IMR-90 (cell line): ENCODE results near the gene PLXND1. TPM values are rescaled to one million over a fixed set of nuclear protein-coding genes. Genes with fewer than 3 reads are reported as not detected.

Experiments used
- ATAC-seq: fragments of 200-7000 bp; cut with Tn5 transposase; 2 replicates; pipeline ENCODE4 v1.9.1; 2020; ENCODE audit warnings: low read depth, mild to moderate bottlenecking, moderate library complexity
- BruUV-seq: library from RNA; stranded (reverse); fragments of 400-500 nt; replicated peaks from 2 replicates; lab custom pipeline; 2021; lab: Mats Ljungman, UMichigan
- CTCF ChIA-PET: fragments of 300-600 bp; formaldehyde crosslinking; extraction: SDS; loops from one replicate; lab custom pipeline; 2021; ENCODE audit warnings: antibody characterized with exemption; lab: Yijun Ruan, JAX
- POLR2A ChIA-PET: fragments of 300-600 bp; sonication (Branson Sonifier 250); formaldehyde crosslinking; loops from one replicate; lab custom pipeline; 2022; ENCODE audit warnings: antibody characterized with exemption; ENCODE audit not compliant: unreplicated experiment; lab: Charles Lee
- DNase-seq: peaks from one replicate; pipeline ENCODE4 v3.0.0; 2013
- H2AFZ ChIP-seq: replicated peaks from 2 replicates; pipeline ENCODE3; 2013; ENCODE audit warnings: low read length, mild to moderate bottlenecking; ENCODE audit not compliant: poor library complexity
- H2AK5ac ChIP-seq: 2 replicates; pipeline ENCODE4 v1.6.1; 2013; ENCODE audit warnings: low read depth, low read length, inconsistent platforms
- H2AK9ac ChIP-seq: replicated peaks from 2 replicates; pipeline ENCODE3; 2013; ENCODE audit warnings: mild to moderate bottlenecking, low read depth, low read length, moderate library complexity; ENCODE audit not compliant: poor library complexity
- H2BK120ac ChIP-seq: 2 replicates; pipeline ENCODE4 v1.6.1; 2013; ENCODE audit warnings: low read depth, low read length, inconsistent platforms
- H2BK15ac ChIP-seq: 3 replicates; pipeline ENCODE4 v1.6.1; 2013; ENCODE audit warnings: low read depth, low read length, inconsistent platforms
- H2BK20ac ChIP-seq: 2 replicates; pipeline ENCODE4 v1.6.1; 2013; ENCODE audit warnings: low read depth, mild to moderate bottlenecking, inconsistent platforms, low read length, moderate library complexity
- H2BK5ac ChIP-seq: 2 replicates; pipeline ENCODE4 v1.6.1; 2013; ENCODE audit warnings: mild to moderate bottlenecking, low read depth, low read length, inconsistent platforms; ENCODE audit not compliant: poor library complexity, severe bottlenecking
- H3K14ac ChIP-seq: replicated peaks from 2 replicates; pipeline ENCODE4 v1.6.1; 2013; ENCODE audit warnings: low read depth, low read length, inconsistent platforms
- H3K18ac ChIP-seq: 2 replicates; pipeline ENCODE4 v1.6.1; 2013; ENCODE audit warnings: low read depth, low read length, control low read depth
- H3K23ac ChIP-seq: 2 replicates; pipeline ENCODE4 v1.6.1; 2013; ENCODE audit warnings: low read depth, low read length, inconsistent platforms
- H3K27ac ChIP-seq: 2 replicates; pipeline ENCODE4 v1.5.1; 2013; ENCODE audit warnings: mild to moderate bottlenecking, control low read depth, low read length; ENCODE audit not compliant: insufficient read depth
- H3K27me3 ChIP-seq: 2 replicates; pipeline ENCODE4 v1.6.1; 2013; ENCODE audit warnings: low read length; ENCODE audit not compliant: control insufficient read depth, insufficient read depth
- H3K36me3 ChIP-seq: 2 replicates; pipeline ENCODE4 v1.6.1; 2013; ENCODE audit warnings: low read length, mixed read lengths; ENCODE audit not compliant: control insufficient read depth, insufficient read depth
- H3K4ac ChIP-seq: 2 replicates; pipeline ENCODE4 v1.6.1; 2013; ENCODE audit warnings: low read depth, low read length, inconsistent platforms
- H3K4me1 ChIP-seq: 2 replicates; pipeline ENCODE4 v1.6.1; 2013; ENCODE audit warnings: low read length, mixed read lengths; ENCODE audit not compliant: control insufficient read depth, insufficient read depth
- H3K4me2 ChIP-seq: 2 replicates; pipeline ENCODE4 v1.6.1; 2013; ENCODE audit warnings: low read depth, mild to moderate bottlenecking, control low read depth, low read length, moderate library complexity
- H3K4me3 ChIP-seq: 2 replicates; pipeline ENCODE4 v1.5.1; 2013; ENCODE audit warnings: low read depth, mild to moderate bottlenecking, control low read depth, low read length, moderate library complexity; ENCODE audit not compliant: insufficient read depth
- H3K56ac ChIP-seq: 2 replicates; pipeline ENCODE4 v1.6.1; 2013; ENCODE audit warnings: low read length, inconsistent platforms; ENCODE audit not compliant: insufficient read depth; ENCODE audit errors: extremely low read depth
- H3K79me1 ChIP-seq, 2 experiments: 2 replicates each; pipeline ENCODE4 v1.6.1; 2013; ENCODE audit warnings: low read length in 2 of 2, inconsistent platforms in 1 of 2, low read depth in 1 of 2
- H3K9ac ChIP-seq: 2 replicates; pipeline ENCODE4 v1.6.1; 2013; ENCODE audit warnings: low read depth, low read length, control low read depth
- H3K9me1 ChIP-seq: 2 replicates; pipeline ENCODE4 v1.6.1; 2013; ENCODE audit warnings: low read length, inconsistent platforms; ENCODE audit not compliant: insufficient read depth
- H3K9me3 ChIP-seq: 2 replicates; pipeline ENCODE4 v1.6.1; 2013; ENCODE audit warnings: low read length; ENCODE audit not compliant: control insufficient read depth, insufficient read depth
- H4K20me1 ChIP-seq: 2 replicates; pipeline ENCODE4 v1.6.1; 2013; ENCODE audit warnings: low read length, inconsistent platforms; ENCODE audit not compliant: insufficient read depth
- H4K5ac ChIP-seq: 2 replicates; pipeline ENCODE4 v1.6.1; 2013; ENCODE audit warnings: mild to moderate bottlenecking, low read depth, low read length, control low read depth
- H4K8ac ChIP-seq, 2 experiments: 2 replicates each; pipeline ENCODE4 v1.6.1; 2013; ENCODE audit warnings: low read depth in 2 of 2, low read length in 2 of 2, control low read depth in 1 of 2, inconsistent platforms in 1 of 2
- H4K91ac ChIP-seq: 2 replicates; pipeline ENCODE4 v1.6.1; 2013; ENCODE audit warnings: low read depth, low read length, inconsistent platforms; ENCODE audit not compliant: insufficient read depth
- CEBPB ChIP-seq: IDR thresholded peaks from 2 replicates; pipeline ENCODE4 v1.6.1; 2012; ENCODE audit warnings: low read depth, low read length, improper control_type of control experiment
- FOS ChIP-seq: fragments of 150-350 bp; IDR thresholded peaks from 2 replicates; pipeline ENCODE4 v1.6.1; 2016; ENCODE audit warnings: low read depth, low read length
- MAZ ChIP-seq: IDR thresholded peaks from 2 replicates; pipeline ENCODE4 v1.6.1; 2012; ENCODE audit warnings: low read depth, mild to moderate bottlenecking, low read length, improper control_type of control experiment, moderate library complexity, borderline replicate concordance
- WGBS, 2 experiments: methylation state at CpG; one replicate each; pipeline versions ENCODE4 v1.1.5 to v1.1.7; 2013; ENCODE audit warnings: missing lambda C conversion rate in 2 of 2; ENCODE audit not compliant: insufficient read length in 1 of 2; ENCODE audit errors: extremely low coverage in 2 of 2; 5-methylcytosine and 5-hydroxymethylcytosine counted together
- dilution Hi-C: fragments of 300-500 bp; cut with HindIII; formaldehyde crosslinking; loops from one replicate; pipeline ENCODE4 v1.14.3; 2018; ENCODE audit warnings: low sequenced_read_pairs; ENCODE audit not compliant: unreplicated experiment
- in situ Hi-C: fragments of 300-500 bp; cut with MboI; formaldehyde crosslinking; loops from 3 replicates; pipeline ENCODE4 v1.14.3; 2019; ENCODE audit warnings: low sequenced_read_pairs, inconsistent platforms, mixed read lengths
- intact Hi-C: fragments of 100-400 bp; cut with micrococcal nuclease; formaldehyde crosslinking; loops from 2 replicates; pipeline ENCODE4 v1.10.0; 2022
- polyA plus RNA-seq, 3 experiments: library from polyadenylated mRNA; depleted of rRNA; stranded (reverse); fragments of >200 nt; gene quantifications; 2 replicates each; pipeline ENCODE4 v1.2.3, GENCODE V29; 2012; ENCODE audit warnings: low replicate concordance in 1 of 3
- total RNA-seq: library from RNA; depleted of rRNA; stranded (reverse); fragments of >200 nt; gene quantifications from 2 replicates; pipeline ENCODE4 v1.2.3, GENCODE V29; 2012

PLXND1 gene
- total and polyA plus RNA-seq, 2 of the 4 experiments (the other 2 are of a cell fraction), result 19.2 to 67.1 TPM

DNA sequence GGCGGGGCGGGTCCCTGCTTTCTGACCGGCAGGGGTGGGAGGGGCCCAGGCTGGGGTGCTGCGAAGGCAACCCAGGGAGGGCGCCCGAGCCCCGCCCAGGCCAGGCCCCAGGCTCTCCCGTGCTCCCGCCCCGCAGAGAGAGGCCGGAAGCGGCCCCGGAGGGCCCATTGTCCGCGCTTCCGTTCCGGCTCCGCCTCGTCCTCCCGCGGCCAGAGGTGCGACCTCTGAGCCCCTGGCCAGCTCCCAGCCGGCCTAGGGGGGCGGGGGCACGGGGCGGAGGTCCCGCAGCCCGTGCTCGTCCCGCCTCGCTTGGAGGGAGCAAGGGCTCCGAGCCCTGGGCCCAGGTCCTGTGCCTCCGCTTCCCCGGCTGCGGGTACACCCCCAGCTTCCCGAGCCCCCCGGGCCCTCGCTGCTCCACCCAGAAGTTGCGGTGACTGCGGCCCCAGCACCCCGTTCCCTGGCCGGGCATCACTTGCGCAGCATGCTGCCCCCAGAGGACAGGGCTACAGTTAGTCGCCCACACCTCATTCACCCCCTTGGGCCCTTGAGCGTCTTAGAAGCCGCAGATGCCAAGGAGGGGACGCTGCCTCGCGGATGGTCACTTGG, 20.4 kb upstream of the PLXND1 start:
- Histone ChIP-seq H3K27ac (peak overlapping the region; percentile 96), H3K27me3 (no peaks in the 10 kb centered on the region), H4K8ac (peak overlapping the region; percentile 95), H4K20me1 (no peaks in the 10 kb centered on the region), H2BK15ac (0 out of 3 replicates have a peak overlapping the region, but pooled peaks have one; percentile 62), H2BK120ac (peak overlapping the region; percentile 98; the same call in 1 of the 2 replicates), H3K9me3 (no peaks in the 10 kb centered on the region), H3K36me3 (no peaks in the 10 kb centered on the region), H3K4ac (peak overlapping the region; percentile 99), H3K14ac (peak overlapping the region; percentile 95), H3K4me2 (peak overlapping the region; percentile 72), H3K4me3 (peak overlapping the region; percentile 29), H3K4me1 (peaks cover 20% of the 10 kb centered on the region), H3K18ac (peak overlapping the region; percentile 78), H2AFZ (peak overlapping the region; percentile 93), H2BK5ac (peak overlapping the region; percentile 99), H4K5ac (peak overlapping the region; percentile 92), H2BK20ac (peak overlapping the region; percentile 71; the same call in 1 of the 2 replicates), H3K9ac (peak overlapping the region; percentile 71), H4K91ac (peak overlapping the region; percentile 54), H3K79me1 (peaks cover 0 to 8% of the 10 kb centered on the region in 2 experiments; a peak in 1 of 4 replicates), H3K9me1 (peaks cover 11% of the 10 kb centered on the region), H3K23ac (peak overlapping the region; percentile 92), H2AK9ac (peak overlapping the region; percentile 97), H2AK5ac (peak overlapping the region; percentile 89), H3K56ac (peak overlapping the region; percentile 42)
- DNase-seq (peak; percentile 54), ATAC-seq (peak; percentile 94)
- ChIA-PET POLR2A (no interaction called here), CTCF (interaction anchor here (0.7 to 1.2 kb wide), 2 partner anchors 136 to 151 kb away, joined by 3 read pairs; no protein-coding TSS in a partner anchor)
- TF ChIP-seq MAZ (peak; percentile 37; the same call in 1 of the 2 replicates), CEBPB (no peak), FOS (no peak)
- in situ Hi-C loops (loop anchor here (25.0 kb wide), 1 partner anchor 460 kb away; the partner anchor contains the start of gene ALG1L2), intact Hi-C loops (loop anchor here (1.0 to 10.0 kb wide), 2 partner anchors 137 to 378 kb away; no protein-coding TSS in a partner anchor), dilution Hi-C loops (no loop called here)
- no TSS peak for BruUV-seq
- WGBS, 2 experiments, result 3% methylated on average over 35 of the region's 49 CpGs; no CpG with 5 or more reads in 1 of the 2 experiments
